Thyroid gland (tissue), 4 donors: ENCODE data around the gene MYH8. TPM values are rescaled to one million over a fixed set of nuclear protein-coding genes. Genes with fewer than 3 reads are reported as not detected.

Experiments used
- DNase-seq, 2 donors: peaks; one replicate each; pipeline ENCODE4 v3.0.0-alpha.2; 2019
- H3K27ac ChIP-seq, 3 donors: fragments of 200-600 bp; sonication (generic); 1 replicate in 2 of 3; 2 replicates in 1 of 3; pipeline ENCODE4 v1.5.1; 2016 to 2019; ENCODE audit warnings: mild to moderate bottlenecking in 1 of 3, moderate library complexity in 1 of 3
- H3K27me3 ChIP-seq: fragments of 200-600 bp; sonication (generic); one replicate; pipeline ENCODE4 v1.5.1; 2019
- H3K36me3 ChIP-seq, 2 donors: fragments of 200-600 bp; sonication (generic); one replicate each; pipeline ENCODE4 v1.5.1; 2016 to 2019
- H3K4me1 ChIP-seq, 2 donors: fragments of 200-600 bp; sonication (generic); one replicate each; pipeline ENCODE4 v1.5.1; 2017 to 2019
- H3K4me3 ChIP-seq, 3 donors: fragments of 200-600 bp; sonication (generic); replicated peaks in 1 of 3; 1 replicate in 2 of 3; 2 replicates in 1 of 3; pipeline ENCODE4 v1.5.1; 2016; ENCODE audit warnings: mild to moderate bottlenecking in 1 of 3
- H3K9me3 ChIP-seq: fragments of 200-600 bp; sonication (generic); one replicate; pipeline ENCODE4 v1.5.1; 2017
- CTCF ChIP-seq, 6 experiments: fragments of 200-600 bp in 3 of 6; fragments of 450-650 bp in 3 of 6; sonication (generic) in 3 of 6; IDR thresholded peaks; one replicate each; pipeline ENCODE4 v1.5.1; 2016 to 2019; ENCODE audit warnings: antibody characterized with exemption in 6 of 6, mild to moderate bottlenecking in 2 of 6, inconsistent platforms in 1 of 6, moderate library complexity in 1 of 6
- POLR2A ChIP-seq, 2 donors: fragments of 450-650 bp; IDR thresholded peaks; one replicate each; pipeline ENCODE4 v1.6.1; 2017; ENCODE audit warnings: antibody characterized with exemption in 2 of 2, mild to moderate bottlenecking in 2 of 2, moderate library complexity in 1 of 2
- WGBS, 2 donors: methylation state at CpG; one replicate each; pipeline ENCODE4 v1.1.5; 2017; 5-methylcytosine and 5-hydroxymethylcytosine counted together
- intact Hi-C: fragments of 100-400 bp; cut with DNase I; formaldehyde crosslinking; loops from one replicate; pipeline ENCODE4 v1.15.1; 2023
- total RNA-seq, 4 donors: library from RNA; depleted of rRNA; stranded (reverse); fragments of >200 nt; gene quantifications; one replicate each; pipeline ENCODE4 v1.2.3, GENCODE V29; 2016

MYH8 gene
- total RNA-seq, 4 donors from 2014 or later: not detected

GRCh38 chr17:10403589-10403988, 18.2 kb downstream of the MYH8 start:
- Histone ChIP-seq H3K4me3 (no peak overlapping the region), H3K4me1 (no peaks in the 10 kb centered on the region), H3K27ac (no peak overlapping the region), H3K36me3 (no peaks in the 10 kb centered on the region), H3K9me3 (no peaks in the 10 kb centered on the region), H3K27me3 (no peaks in the 10 kb centered on the region)
- no peak for TF ChIP-seq CTCF (IDR thresholded peaks at IDR 0.05)
- TF ChIP-seq POLR2A (IDR thresholded peaks at IDR 0.05): no peak
- intact Hi-C loops: no loop called here
- no peak for DNase-seq

- no peak overlapping the region for H3K27ac ChIP-seq
- H3K27me3 ChIP-seq: no peaks in the 10 kb centered on the region
- TF ChIP-seq POLR2A (IDR thresholded peaks at IDR 0.05): no peak
- TF ChIP-seq CTCF (IDR thresholded peaks at IDR 0.05): no peak
- WGBS, 2 donors: 88 to 89% methylated on average over 9 of the region's 9 CpGs
- no peaks in the 10 kb centered on the region for H3K9me3 ChIP-seq
- no peak overlapping the region for H3K4me3 ChIP-seq
- DNase-seq: no peak
- H3K4me1 ChIP-seq: no peaks in the 10 kb centered on the region
- intact Hi-C loops: no loop called here
- no peaks in the 10 kb centered on the region for H3K36me3 ChIP-seq
These were observed 23.4 kb downstream of the MYH8 start for GRCh38 chr17:10398352-10398751.

- Histone ChIP-seq H3K4me1 (no peaks in the 10 kb centered on the region), H3K27ac (no peak overlapping the region), H3K27me3 (no peaks in the 10 kb centered on the region), H3K4me3 (no peak overlapping the region), H3K36me3 (no peaks in the 10 kb centered on the region), H3K9me3 (no peaks in the 10 kb centered on the region)
- 66 to 75% methylated on average over 14 of the region's 14 CpGs for WGBS, 2 donors
- no peak for TF ChIP-seq POLR2A (IDR thresholded peaks at IDR 0.05)
- no peak for TF ChIP-seq CTCF (IDR thresholded peaks at IDR 0.05)
- DNase-seq: no peak
- intact Hi-C loops: no loop called here
These were observed 25.1 kb downstream of the MYH8 start for GRCh38 chr17:10396524-10397163.

GRCh38 chr17:10394201-10394887, 27.4 kb downstream of the MYH8 start:
- intact Hi-C loops: no loop called here
- Histone ChIP-seq H3K27me3 (no peaks in the 10 kb centered on the region), H3K4me3 (no peak overlapping the region), H3K4me1 (no peaks in the 10 kb centered on the region), H3K27ac (no peak overlapping the region), H3K9me3 (no peaks in the 10 kb centered on the region), H3K36me3 (no peaks in the 10 kb centered on the region)
- TF ChIP-seq POLR2A (IDR thresholded peaks at IDR 0.05) (no peak), CTCF (IDR thresholded peaks at IDR 0.05) (no peak)
- 86 to 89% methylated on average over 6 of the region's 6 CpGs for WGBS, 2 donors
- DNase-seq: no peak

- H3K4me3 ChIP-seq: no peak overlapping the region
- H3K9me3 ChIP-seq: no peaks in the 10 kb centered on the region
- intact Hi-C loops: no loop called here
- no peak overlapping the region for H3K27ac ChIP-seq
- no peak for TF ChIP-seq CTCF (IDR thresholded peaks at IDR 0.05)
- no peak for TF ChIP-seq POLR2A (IDR thresholded peaks at IDR 0.05)
- 82 to 91% methylated on average over 9 of the region's 9 CpGs for WGBS, 2 donors
- H3K4me1 ChIP-seq: no peaks in the 10 kb centered on the region
- no peaks in the 10 kb centered on the region for H3K27me3 ChIP-seq
- DNase-seq: no peak
- H3K36me3 ChIP-seq: no peaks in the 10 kb centered on the region
These were observed 28.9 kb downstream of the MYH8 start for GRCh38 chr17:10392880-10393279.
